ENCODE results near the gene LAX1. TPM values are rescaled to one million over a fixed set of nuclear protein-coding genes. Genes with fewer than 3 reads are reported as not detected.

Gene LAX1
- total RNA-seq, 1 experiment from 2014 or later, result not detected

DNA sequence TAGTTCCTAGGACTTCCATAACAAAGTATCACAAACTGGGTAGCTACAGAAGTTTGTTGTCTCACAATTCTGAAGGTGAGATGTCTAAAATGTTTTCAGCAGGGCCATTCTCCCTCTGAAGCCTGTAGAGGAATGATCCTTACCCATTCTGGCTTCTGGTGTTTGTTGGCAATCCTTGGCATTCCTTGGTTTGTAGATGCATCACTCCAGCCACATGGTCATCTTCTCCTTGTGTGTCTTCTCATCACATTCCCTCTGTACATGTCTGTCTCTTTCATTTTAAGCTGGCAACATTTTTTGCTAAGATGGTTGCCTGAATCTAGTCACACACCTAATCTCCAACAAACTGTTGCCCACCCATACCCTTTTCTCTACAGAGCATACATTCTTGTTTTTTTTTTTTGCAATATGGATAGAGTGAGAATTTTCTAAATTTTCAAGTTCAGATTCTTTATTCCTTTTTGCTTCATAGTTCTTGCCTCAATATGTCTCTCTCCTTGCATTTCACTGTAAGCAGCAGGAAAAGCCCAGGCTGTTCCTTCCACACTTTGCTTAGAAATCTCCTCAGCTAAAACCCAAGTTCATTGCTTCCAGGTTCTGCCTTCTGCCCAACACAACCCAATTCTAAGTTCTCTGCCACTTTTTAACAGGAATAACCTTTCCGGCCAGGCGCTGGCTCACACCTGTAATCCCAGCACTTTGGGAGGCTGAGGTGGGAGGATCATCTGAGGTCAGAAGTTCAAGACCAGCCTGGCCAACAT, 48.8 kb downstream of the LAX1 start:
- DNase-seq (ENCODE audit: low spot score), result no peak

DNA sequence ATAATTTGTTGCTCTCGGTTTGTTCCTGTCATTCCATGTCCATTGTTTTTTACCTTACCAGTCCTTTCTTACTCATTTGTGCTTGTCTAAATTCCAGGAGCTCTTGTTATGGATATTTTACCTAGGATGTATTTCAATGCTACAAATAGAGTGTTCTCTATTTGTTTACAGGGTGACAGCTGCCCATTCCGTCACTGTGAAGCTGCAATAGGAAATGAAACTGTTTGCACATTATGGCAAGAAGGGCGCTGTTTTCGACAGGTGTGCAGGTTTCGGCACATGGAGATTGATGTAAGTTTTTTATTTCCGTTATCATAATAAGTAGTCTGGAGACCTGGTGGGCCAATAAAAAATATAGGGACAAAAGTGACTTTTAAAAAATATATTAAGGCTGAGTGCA, 53.4 kb downstream of the LAX1 start:
- DNase-seq (ENCODE audit: low spot score), result no peak

DNA sequence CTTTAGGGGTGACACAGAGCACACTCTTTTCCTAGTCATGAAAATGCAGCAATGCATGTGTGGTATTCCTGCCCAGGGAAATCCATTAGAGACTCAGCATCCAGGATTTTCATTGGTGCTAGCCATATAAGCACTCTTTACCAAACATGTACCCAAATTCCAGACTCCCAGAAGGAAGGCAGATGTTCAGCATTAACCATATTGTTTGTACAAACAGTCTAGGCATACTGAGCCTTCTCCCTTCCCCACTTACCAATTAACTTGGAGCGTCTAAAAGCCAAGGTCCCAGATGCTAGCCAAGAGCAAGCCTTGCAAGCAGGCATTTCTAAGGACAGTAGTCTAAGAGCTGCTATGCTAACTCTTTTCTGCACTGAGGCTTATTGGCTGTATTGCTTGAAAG, 58.3 kb downstream of the LAX1 start:
- no peak for DNase-seq (ENCODE audit: low spot score)

Other genes with a start within 250 kb of the LAX1 start
- 11.8 and 17.6 TPM in 2 replicates for gene ATP2B4, start 138.4 kb upstream of the LAX1 start, total RNA-seq (2014; rRNA removed; shearing (Covaris generic))
- gene ZBED6, start 30.4 kb downstream of the LAX1 start, total RNA-seq (2014; rRNA removed; shearing (Covaris generic)), result 7.1 and 8.0 TPM in 2 replicates
- gene ZC3H11A, start 30.4 kb downstream of the LAX1 start, total RNA-seq (2014; rRNA removed; shearing (Covaris generic)), result 52.5 and 69.9 TPM in 2 replicates
- gene SNRPE, start 96.4 kb downstream of the LAX1 start, total RNA-seq (2014; rRNA removed; shearing (Covaris generic)), result 224 and 227 TPM in 2 replicates